K562 (cell line): ENCODE results near the gene PRRT1. TPM values are rescaled to one million over a fixed set of nuclear protein-coding genes. Genes with fewer than 3 reads are reported as not detected.

Experiments used
- ATAC-seq: fragments of 200-7000 bp; cut with Tn5 transposase; 3 replicates; pipeline ENCODE4 v1.9.1; 2020; ENCODE audit warnings: moderate library complexity
- BruUV-seq: library from RNA; stranded (reverse); fragments of 400-500 nt; replicated peaks from 2 replicates; lab custom pipeline; 2021; lab: Mats Ljungman, UMichigan
- CTCF ChIA-PET: fragments of 300-600 bp; formaldehyde crosslinking; extraction: SDS; loops from one replicate; lab custom pipeline; 2021; ENCODE audit warnings: low intra/inter-chr PET ratio; lab: Yijun Ruan, JAX
- POLR2A ChIA-PET: fragments of 300-600, 350-650 bp; sonication (Branson Sonifier 250); formaldehyde crosslinking; extraction: SDS; loops from one replicate; lab custom pipeline; 2021; ENCODE audit warnings: antibody characterized with exemption, inconsistent platforms; lab: Yijun Ruan, JAX
- DNase-seq, 4 experiments: peaks; one replicate each; pipeline versions ENCODE4 v3.0.0 to v3.0.0-alpha.2; 2011 to 2018; ENCODE audit warnings: low spot score in 3 of 4, mixed read lengths in 3 of 4; ENCODE audit errors: extremely low read depth in 1 of 4
- FAIRE-seq: peaks from 2 replicates; lab custom pipeline; 2011; peaks lifted over from hg19 to GRCh38; lab: Jason Lieb, UNC
- H2AFZ ChIP-seq: 2 replicates; pipeline ENCODE4 v1.6.0; 2011; ENCODE audit warnings: low read depth, low read length, control low read depth, inconsistent platforms
- H3K27ac ChIP-seq: fragments of 200-600 bp; 3 replicates; pipeline ENCODE4 v1.8.0; 2011; ENCODE audit warnings: low read depth, mild to moderate bottlenecking, control low read depth, inconsistent platforms, low read length, moderate library complexity, mixed read lengths; ENCODE audit errors: extremely low read depth
- H3K27me3 ChIP-seq, 2 experiments: fragments of 300-600 bp in 1 of 2; 2 replicates in 1 of 2; 3 replicates in 1 of 2; pipeline versions ENCODE4 v1.6.0 to v1.8.0; 2011; ENCODE audit warnings: inconsistent platforms in 2 of 2, low read length in 2 of 2, mild to moderate bottlenecking in 1 of 2, mixed read lengths in 1 of 2, moderate library complexity in 1 of 2; ENCODE audit not compliant: control insufficient read depth in 2 of 2, insufficient read depth in 2 of 2
- H3K36me3 ChIP-seq: fragments of 300-600 bp; 3 replicates; pipeline ENCODE4 v1.8.0; 2011; ENCODE audit warnings: mild to moderate bottlenecking, low read length, inconsistent platforms; ENCODE audit not compliant: control insufficient read depth, insufficient read depth
- H3K4me1 ChIP-seq, 2 experiments: fragments of 200-600 bp in 1 of 2; replicated peaks in 1 of 2; 2 replicates in 1 of 2; 3 replicates in 1 of 2; pipeline versions ENCODE4 v1.5.1 to v1.8.0; 2011; ENCODE audit warnings: inconsistent platforms in 2 of 2, low read length in 2 of 2, mild to moderate bottlenecking in 1 of 2, mixed read lengths in 1 of 2, moderate library complexity in 1 of 2; ENCODE audit not compliant: control insufficient read depth in 2 of 2, insufficient read depth in 2 of 2
- H3K4me2 ChIP-seq: 2 replicates; pipeline ENCODE4 v1.6.1; 2011; ENCODE audit warnings: low read length, control low read depth, inconsistent platforms, mixed read lengths; ENCODE audit not compliant: insufficient read depth
- H3K4me3 ChIP-seq: fragments of 200-600 bp; sonication (generic), shearing (Covaris generic); 2 replicates; pipeline ENCODE4 v1.5.1; 2016; ENCODE audit warnings: control low read depth, inconsistent platforms
- H3K79me2 ChIP-seq: fragments of 200-600 bp; 3 replicates; pipeline ENCODE4 v1.8.0; 2011; ENCODE audit warnings: low read length, inconsistent platforms; ENCODE audit not compliant: control insufficient read depth, insufficient read depth
- H3K9ac ChIP-seq, 2 experiments: 2 replicates each; pipeline versions ENCODE4 v1.6.0 to v1.6.1; 2011; ENCODE audit warnings: low read depth in 2 of 2, low read length in 2 of 2, control low read depth in 1 of 2, inconsistent platforms in 1 of 2, mild to moderate bottlenecking in 1 of 2, mixed read lengths in 1 of 2; ENCODE audit not compliant: insufficient read depth in 1 of 2
- H3K9me1 ChIP-seq: one replicate; pipeline ENCODE4 v1.6.0; 2011; ENCODE audit warnings: inconsistent platforms, mild to moderate bottlenecking, low read length, moderate library complexity; ENCODE audit not compliant: control insufficient read depth, insufficient read depth
- H3K9me3 ChIP-seq: replicated peaks from 2 replicates; pipeline ENCODE4 v1.5.1; 2011; ENCODE audit warnings: low read depth, low read length, inconsistent platforms; ENCODE audit not compliant: control insufficient read depth, insufficient read depth
- H4K20me1 ChIP-seq: replicated peaks from 2 replicates; pipeline ENCODE4 v1.6.1; 2011; ENCODE audit warnings: low read length, inconsistent platforms, mixed read lengths; ENCODE audit not compliant: control insufficient read depth, insufficient read depth
- FOXK1 ChIP-seq: sonication (generic); formaldehyde crosslinking; IDR thresholded peaks from 2 replicates; pipeline ENCODE4 v1.8.0; 2022; ENCODE audit warnings: missing genetic modification reagents, mild to moderate bottlenecking, borderline replicate concordance
- KLF1 ChIP-seq: fragments of 450-650 bp; IDR thresholded peaks from 2 replicates; pipeline ENCODE4 v1.6.1; 2016; ENCODE audit warnings: missing genetic modification characterization, missing compliant biosample characterization
- ZBTB7A ChIP-seq: IDR thresholded peaks from 2 replicates; pipeline ENCODE4 v1.6.1; 2011; ENCODE audit warnings: low read depth, mild to moderate bottlenecking, low read length, moderate library complexity, borderline replicate concordance; ENCODE audit not compliant: control insufficient read depth
- WGBS: fragments of 100-300 bp; shearing (Covaris generic); methylation state at CpG from one replicate; pipeline ENCODE4 v1.1.6; 2016; ENCODE audit warnings: low coverage, mixed read lengths; ENCODE audit not compliant: insufficient coverage; ENCODE audit errors: missing lambda C conversion rate; 5-methylcytosine and 5-hydroxymethylcytosine counted together
- in situ Hi-C: fragments of 300-500 bp; cut with MboI; formaldehyde crosslinking; loops from 4 replicates; pipeline ENCODE4 v1.15.0; 2018; ENCODE audit warnings: inconsistent platforms, mixed read lengths
- intact Hi-C: fragments of 100-400 bp; cut with micrococcal nuclease; formaldehyde crosslinking; loops from 2 replicates; pipeline ENCODE4 v1.14.2; 2022
- polyA plus RNA-seq, 8 experiments: library from polyadenylated mRNA; depleted of rRNA in 4 of 8; stranded (reverse) in 5 of 8; unstranded in 3 of 8; fragments of >200 nt; fragmentation: Nextera tagmentation in 2 of 8; fragmentation: Illumina TruSeq in 1 of 8; extraction: Ambion mirVana in 2 of 8; extraction: Trizol in 1 of 8; gene quantifications; 2 replicates each; pipeline versions ENCODE4 v1.2.1 to v1.2.3, GENCODE V29; 2011 to 2014; ENCODE audit warnings: inconsistent platforms in 1 of 8, missing spikeins in 1 of 8
- total RNA-seq, 7 experiments: library from RNA; depleted of rRNA in 6 of 7; stranded (reverse); fragments of >200 nt in 6 of 7; fragmentation: Illumina TruSeq in 2 of 7; extraction: Trizol in 2 of 7; gene quantifications; 2 replicates each; pipeline versions ENCODE4 v1.2.1 to v1.2.3, GENCODE V29; 2011 to 2021; ENCODE audit warnings: low replicate concordance in 1 of 7

PRRT1 gene
- total and polyA plus RNA-seq, 9 of the 15 experiments (the other 6 are each of a cell fraction or from before 2014, with no cell fraction given): 0.14 to 3.5 (median 0.41) TPM

- TF ChIP-seq KLF1 (no peak), FOXK1 (CRISPR knock-in tag) (0 out of 2 replicates have a peak, but pooled peaks have one; percentile 28), ZBTB7A (peak; percentile 68; the same call in 1 of the 2 replicates)
- ATAC-seq (peak; percentile 21; the same call in 2 of the 3 replicates), FAIRE-seq (peak; percentile 55), DNase-seq (peak in 3 of 4 experiments; percentile 47 to 61 (median 53))
- H3K4me3 ChIP-seq: no peak overlapping the region
- ChIA-PET POLR2A (interaction anchor here (0.6 to 2.0 kb wide), 6 partner anchors 10 to 1586 kb away, joined by 3 to 11 read pairs (median 3); no protein-coding TSS in a partner anchor), CTCF (no interaction called here)
- no peaks in the 10 kb centered on the region for H4K20me1 ChIP-seq
- no peak overlapping the region for H3K9ac ChIP-seq
- no peaks in the 10 kb centered on the region for H3K36me3 ChIP-seq
- no peaks in the 10 kb centered on the region for H3K9me1 ChIP-seq
- 83% methylated on average over 34 of the region's 39 CpGs for WGBS
- H3K27me3 ChIP-seq: no peaks in the 10 kb centered on the region
- intact Hi-C loops (no loop called here), in situ Hi-C loops (no loop called here)
- H3K27ac ChIP-seq: no peak overlapping the region
- H3K4me2 ChIP-seq: no peak overlapping the region
- H3K9me3 ChIP-seq: no peaks in the 10 kb centered on the region
- peaks cover 14% of the 10 kb centered on the region; the same call in 2 of the 3 replicates for H3K79me2 ChIP-seq
- H3K4me1 ChIP-seq: peaks cover 23 to 39% of the 10 kb centered on the region in 2 experiments
- no TSS peak for BruUV-seq
- no peak overlapping the region for H2AFZ ChIP-seq
These were observed 3.2 kb downstream of the PRRT1 start for GRCh38 chr6:32148289-32149091.
